Middle frontal gyrus (tissue), 1 donor: ENCODE measurements around the gene IGLL1.
"Not testable (repeated sequence)": the region's sequence is repeated elsewhere in the genome, so short reads cannot be mapped to it uniquely, and the experiment has no call there.

ENCODE experiments used
- DNase-seq: peaks from one replicate; pipeline ENCODE4 v3.0.0-alpha.2; 2015; ENCODE audit warnings: low spot score; ENCODE audit errors: extremely low spot score

Gene IGLL1

DNA sequence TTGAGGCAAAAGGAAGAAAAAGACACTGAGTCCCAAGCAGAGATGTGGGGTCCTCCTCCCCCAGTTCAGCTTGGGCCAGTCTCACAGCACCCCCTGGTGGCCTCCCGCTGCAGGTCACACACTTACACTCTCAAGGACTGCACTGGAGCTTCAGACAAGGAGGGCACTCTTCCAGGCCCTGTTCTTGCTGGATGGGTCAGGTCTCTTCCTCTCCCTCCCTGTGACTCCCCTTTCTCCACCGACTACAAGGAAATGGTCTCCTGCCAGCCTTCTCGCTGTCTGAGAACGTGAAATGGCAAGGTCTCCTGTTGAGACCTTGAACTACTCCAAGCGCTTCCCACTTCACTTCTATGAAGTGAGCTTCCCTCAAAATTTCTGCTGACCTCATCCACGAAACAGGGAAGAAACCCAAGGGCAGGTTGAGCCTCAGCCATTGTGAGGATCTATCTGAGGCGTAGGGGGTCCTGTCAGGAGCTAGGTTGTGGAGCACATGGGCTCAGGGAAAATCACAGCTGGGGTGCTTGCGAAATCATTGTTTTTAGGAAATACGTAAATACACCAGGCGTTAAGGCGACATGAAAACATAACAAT, 11.2 kb upstream of the IGLL1 start:
- DNase-seq, result no peak

GRCh38 chr22:23583836-23584235, 3.7 kb upstream of the IGLL1 start:
- DNase-seq, result no peak

- DNase-seq, result no peak
These were observed 3.1 kb upstream of the IGLL1 start for GRCh38 chr22:23583153-23583552.

DNA sequence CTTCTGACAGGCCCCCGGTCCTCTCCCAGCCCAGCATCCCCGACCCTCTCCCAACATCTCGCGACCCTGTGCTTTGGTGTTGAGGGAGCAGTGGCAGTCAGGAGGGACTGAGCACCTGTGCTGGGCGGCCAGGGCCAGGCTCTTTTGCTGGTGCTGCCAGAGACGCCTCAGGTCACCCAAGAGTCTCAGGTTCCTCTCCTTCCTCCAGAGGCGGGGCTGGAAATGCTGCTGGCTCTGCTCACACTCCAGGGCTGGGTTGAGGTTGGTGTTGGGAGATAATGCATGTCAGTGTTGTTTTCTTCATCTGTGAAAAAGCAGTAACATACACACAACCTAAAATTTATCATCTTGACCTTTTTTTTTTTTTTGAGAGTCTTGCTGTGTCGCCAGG, 1.2 kb upstream of the IGLL1 start:
- DNase-seq, result no peak

GRCh38 chr22:23580576-23581259, 628 bp upstream of the IGLL1 start:
- no peak for DNase-seq

- DNase-seq, result no peak
These were observed 810 bp downstream of the IGLL1 start for GRCh38 chr22:23579280-23579679.

DNA sequence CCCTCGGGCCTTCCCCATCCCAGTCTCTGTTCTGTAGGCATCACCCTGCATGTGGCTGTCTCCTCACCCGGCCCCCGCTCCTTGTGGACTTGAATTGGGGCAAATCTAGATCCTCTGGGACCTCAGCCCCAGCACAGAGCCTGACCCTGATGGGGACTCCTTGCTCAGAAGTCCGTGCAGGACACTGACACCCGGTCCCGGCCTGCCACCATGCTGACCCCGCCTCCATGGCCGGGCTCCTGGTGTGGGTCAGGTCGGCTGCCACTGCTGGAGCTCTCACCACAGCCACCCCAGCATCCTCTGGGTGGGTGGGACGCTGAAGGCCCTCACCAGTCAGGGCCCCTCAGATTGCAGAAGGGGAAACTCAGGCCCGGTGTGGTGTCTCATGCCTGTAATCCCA, 1.8 kb downstream of the IGLL1 start:
- no peak for DNase-seq

GRCh38 chr22:23576681-23577080, 3.4 kb downstream of the IGLL1 start:
- DNase-seq, result no peak

GRCh38 chr22:23575601-23576000, 4.5 kb downstream of the IGLL1 start:
- no peak for DNase-seq

GRCh38 chr22:23574877-23575276, 5.2 kb downstream of the IGLL1 start:
- no peak for DNase-seq

- no peak for DNase-seq
These were observed 5.7 kb downstream of the IGLL1 start for GRCh38 chr22:23574371-23574811.

DNA sequence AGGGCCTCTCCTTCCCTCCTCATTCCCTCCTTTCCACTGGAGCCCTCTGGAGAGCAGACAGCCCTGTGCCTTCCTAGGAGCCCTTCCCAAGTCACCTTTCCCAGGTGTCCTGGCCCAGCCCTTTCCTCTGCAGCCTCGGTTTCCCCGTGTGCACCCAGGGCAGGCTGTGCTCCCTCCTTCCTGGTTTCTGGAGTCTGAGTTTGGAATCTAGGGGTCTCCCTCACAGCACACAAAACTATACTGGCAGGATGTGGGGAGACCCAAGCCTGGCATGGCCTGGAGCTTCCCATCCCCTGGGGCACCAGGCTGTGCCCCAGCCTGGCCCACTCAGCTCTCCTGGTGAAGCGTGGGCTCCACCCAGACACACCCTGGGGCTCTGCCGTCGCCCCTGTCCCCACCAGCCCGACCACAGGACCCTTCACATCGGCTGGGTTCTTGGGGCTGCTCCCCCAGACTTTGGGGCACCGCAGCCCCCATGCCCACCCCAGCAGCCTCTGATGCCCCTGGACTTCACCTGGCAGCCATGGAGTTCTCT, 6.3 kb downstream of the IGLL1 start:
- DNase-seq, result not testable (repeated sequence)

DNA sequence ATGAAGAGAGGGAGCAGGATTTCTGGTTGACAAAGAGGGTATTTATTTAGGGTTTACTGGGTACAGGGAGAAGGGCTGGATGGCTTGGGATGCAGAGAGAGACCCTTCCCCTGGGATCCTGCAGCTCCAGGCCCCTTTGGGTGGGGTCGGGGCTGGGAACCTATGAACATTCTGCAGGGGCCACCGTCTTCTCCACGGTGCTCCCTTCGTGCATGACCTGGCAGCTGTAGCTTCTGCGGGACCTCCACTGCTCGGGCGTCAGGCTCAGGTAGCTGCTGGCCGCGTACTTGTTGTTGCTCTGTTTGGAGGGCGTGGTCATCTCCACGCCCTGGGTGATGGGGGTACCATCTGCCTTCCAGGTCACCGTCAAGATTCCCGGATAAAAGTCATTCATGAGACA, 7.0 kb downstream of the IGLL1 start:
- DNase-seq, result not testable (repeated sequence)

DNA sequence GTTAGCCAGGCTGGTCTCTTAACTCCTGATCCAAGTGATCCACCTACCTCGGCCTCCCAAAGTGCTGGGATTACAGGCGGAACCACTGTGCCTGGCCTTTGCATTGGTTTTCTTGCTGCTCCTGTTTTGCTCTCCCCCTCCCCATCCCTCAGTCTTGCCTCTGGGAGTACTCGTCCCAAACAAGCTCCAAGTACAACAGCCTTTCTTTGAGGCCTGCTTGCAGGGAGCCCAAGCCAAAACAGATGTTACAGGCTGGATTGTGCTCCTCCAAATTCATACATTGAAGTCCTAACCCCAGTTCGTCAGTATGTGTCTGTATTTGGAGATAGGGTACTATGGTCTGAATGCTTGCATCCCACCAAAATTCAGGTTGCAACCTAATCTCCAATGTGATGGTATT, 8.6 kb downstream of the IGLL1 start:
- DNase-seq, result no peak

GRCh38 chr22:23570681-23571080, 9.4 kb downstream of the IGLL1 start:
- DNase-seq, result no peak

DNA sequence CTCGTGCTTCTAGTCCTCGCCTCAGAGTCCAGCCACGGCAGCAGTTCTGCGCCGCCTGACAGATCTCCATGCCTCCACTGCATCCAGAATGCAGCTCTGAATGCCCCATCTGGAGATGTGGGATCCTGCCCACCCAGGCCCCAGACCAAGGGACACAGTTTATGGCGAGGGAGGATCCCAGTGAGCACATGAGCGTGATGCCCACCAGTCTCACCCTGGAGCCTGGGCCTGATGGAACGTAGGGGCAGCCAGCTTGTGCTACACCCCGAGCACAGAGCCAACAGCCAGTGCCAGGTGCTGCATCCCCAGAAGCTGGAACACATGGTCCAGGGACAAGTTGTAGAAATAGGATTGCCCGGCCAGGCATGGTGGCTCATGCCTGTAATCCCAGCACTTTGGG, 10.4 kb downstream of the IGLL1 start:
- no peak for DNase-seq

GRCh38 chr22:23569291-23569690, 10.8 kb downstream of the IGLL1 start:
- DNase-seq, result no peak

- DNase-seq, result no peak
These were observed 13.2 kb downstream of the IGLL1 start for GRCh38 chr22:23566705-23567475.

DNA sequence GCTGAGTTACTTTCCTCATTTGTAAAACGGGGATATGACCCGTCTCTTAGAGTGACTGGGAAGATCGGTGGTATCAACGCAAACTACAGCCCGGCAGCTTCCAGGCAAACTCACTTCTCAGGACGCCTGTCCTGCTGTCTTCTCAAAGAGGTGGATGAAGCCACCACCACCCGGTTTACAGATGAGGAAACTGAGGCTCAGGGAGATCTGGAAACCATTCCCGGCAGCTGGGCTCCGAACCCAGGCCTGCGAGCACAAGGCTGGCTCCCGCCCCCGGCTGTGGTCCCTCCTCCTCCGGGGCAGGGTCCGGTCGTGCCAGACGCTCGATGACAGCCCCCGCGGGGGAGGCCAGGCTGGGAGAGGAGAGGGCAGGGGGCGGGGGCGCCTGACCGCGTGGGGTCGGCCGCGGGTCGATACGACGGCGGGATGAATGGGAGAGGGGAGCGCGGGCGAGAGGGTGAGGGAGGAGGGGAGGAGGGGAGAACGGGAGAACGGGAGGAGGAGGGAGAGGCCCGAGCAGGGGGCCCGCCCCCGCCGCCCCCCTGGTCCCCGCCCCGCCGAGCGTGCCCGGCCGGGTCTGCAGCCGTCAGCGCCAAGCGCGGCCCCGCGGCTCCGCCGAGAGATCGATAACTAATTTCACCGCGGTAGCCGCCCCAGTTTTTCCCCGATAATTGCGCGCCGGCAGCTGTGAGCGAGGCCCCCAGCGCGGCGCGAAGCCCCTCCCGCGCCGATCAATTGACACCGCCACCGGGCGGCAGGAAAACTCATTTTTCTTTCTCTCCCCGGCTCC, 14.0 kb downstream of the IGLL1 start:
- no peak for DNase-seq

GRCh38 chr22:23565305-23565914, 14.7 kb downstream of the IGLL1 start:
- DNase-seq, result no peak

- DNase-seq, result no peak
These were observed 15.8 kb downstream of the IGLL1 start for GRCh38 chr22:23564276-23564675.
